ENCODE measurements around the gene MTHFS.

Gene MTHFS

DNA sequence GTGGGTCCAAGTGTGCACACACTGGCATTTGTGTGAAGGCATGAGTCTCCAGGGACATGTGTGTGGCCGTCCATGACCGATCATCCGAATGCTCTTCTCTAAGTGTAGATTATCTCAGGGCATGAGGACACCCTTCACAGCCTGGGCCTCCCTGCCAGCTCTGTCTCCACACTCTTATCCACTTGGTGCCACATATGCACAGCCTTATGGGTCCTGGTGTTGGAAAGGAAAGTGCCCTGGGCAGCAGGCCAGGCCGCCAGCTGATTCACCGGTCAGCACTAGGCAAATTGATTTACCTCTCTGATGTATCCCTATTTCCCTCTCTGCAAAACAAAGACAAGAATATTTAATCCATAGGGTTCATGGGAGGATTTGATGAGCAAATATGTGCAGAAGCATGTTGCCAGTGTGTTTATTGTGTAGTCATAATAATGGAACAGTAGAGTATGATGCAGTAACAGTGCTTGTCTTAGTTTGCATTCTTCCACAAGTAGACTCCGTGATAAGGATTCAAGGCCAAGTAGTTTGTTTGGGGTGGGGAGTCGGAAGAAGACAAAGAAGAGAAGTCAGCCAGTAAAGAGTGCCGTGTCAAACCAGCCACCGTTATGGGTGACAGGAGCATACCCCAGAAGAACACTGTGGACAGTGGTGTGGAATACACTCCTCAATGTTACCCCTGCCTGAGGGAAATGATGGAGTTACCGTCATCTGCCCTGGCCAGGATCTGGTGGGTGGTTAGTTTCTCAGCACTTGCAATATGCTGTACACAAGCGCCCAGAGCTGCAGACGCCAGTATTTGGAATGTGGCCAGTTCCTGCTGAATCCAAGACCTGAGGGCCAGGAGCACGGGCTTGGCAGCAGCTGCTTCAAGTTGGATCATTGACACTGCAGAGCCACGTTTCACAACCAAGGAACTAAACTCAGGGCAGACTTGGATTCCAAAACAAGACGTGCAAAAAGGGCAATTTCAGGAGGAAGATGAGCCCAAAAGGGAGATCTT, 85.1 kb downstream of the MTHFS start:
- DNase-seq, result no peak

DNA sequence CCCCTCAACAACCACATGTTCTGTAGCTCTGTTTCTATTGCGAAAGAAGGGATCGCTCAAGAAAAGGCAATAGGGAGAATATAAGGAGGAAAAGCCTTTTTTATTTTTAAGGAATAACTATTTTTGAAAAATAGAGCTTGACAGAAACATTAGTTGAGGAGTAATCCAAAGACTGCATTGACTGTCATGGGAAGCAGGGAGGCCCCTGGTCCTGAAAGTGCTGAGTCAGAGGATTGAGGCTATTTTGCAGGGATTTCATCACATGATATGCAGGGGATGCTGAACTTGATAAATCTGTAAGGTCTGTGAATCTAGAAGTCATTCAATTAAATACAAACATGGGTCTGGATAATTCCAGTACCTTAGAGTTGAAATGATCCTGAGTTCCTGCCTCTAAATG, 92.0 kb downstream of the MTHFS start:
- DNase-seq, result no peak

- DNase-seq, result no peak
Measured at GRCh38 chr15:79798311-79798710, 98.5 kb downstream of the MTHFS start.

Data from hippocampal formation (tissue), 2 donors.